K562 (cell line): Measurements from ENCODE around the gene ENG. TPM values are rescaled to one million over a fixed set of nuclear protein-coding genes. Genes with fewer than 3 reads are reported as not detected.

Source experiments
- ATAC-seq: fragments of 200-7000 bp; cut with Tn5 transposase; 3 replicates; pipeline ENCODE4 v1.9.1; 2020; ENCODE audit warnings: moderate library complexity
- BruUV-seq: library from RNA; stranded (reverse); fragments of 400-500 nt; replicated peaks from 2 replicates; lab custom pipeline; 2021; lab: Mats Ljungman, UMichigan
- CTCF ChIA-PET: fragments of 300-600 bp; formaldehyde crosslinking; extraction: SDS; loops from one replicate; lab custom pipeline; 2021; ENCODE audit warnings: low intra/inter-chr PET ratio; lab: Yijun Ruan, JAX
- POLR2A ChIA-PET: fragments of 300-600, 350-650 bp; sonication (Branson Sonifier 250); formaldehyde crosslinking; extraction: SDS; loops from one replicate; lab custom pipeline; 2021; ENCODE audit warnings: antibody characterized with exemption, inconsistent platforms; lab: Yijun Ruan, JAX
- DNase-seq, 4 experiments: peaks; one replicate each; pipeline versions ENCODE4 v3.0.0 to v3.0.0-alpha.2; 2011 to 2018; ENCODE audit warnings: low spot score in 3 of 4, mixed read lengths in 3 of 4; ENCODE audit errors: extremely low read depth in 1 of 4
- FAIRE-seq: peaks from 2 replicates; lab custom pipeline; 2011; peaks lifted over from hg19 to GRCh38; lab: Jason Lieb, UNC
- H2AFZ ChIP-seq: 2 replicates; pipeline ENCODE4 v1.6.0; 2011; ENCODE audit warnings: low read depth, low read length, control low read depth, inconsistent platforms
- H3K27ac ChIP-seq: fragments of 200-600 bp; 3 replicates; pipeline ENCODE4 v1.8.0; 2011; ENCODE audit warnings: low read depth, mild to moderate bottlenecking, control low read depth, inconsistent platforms, low read length, moderate library complexity, mixed read lengths; ENCODE audit errors: extremely low read depth
- H3K27me3 ChIP-seq, 2 experiments: fragments of 300-600 bp in 1 of 2; 2 replicates in 1 of 2; 3 replicates in 1 of 2; pipeline versions ENCODE4 v1.6.0 to v1.8.0; 2011; ENCODE audit warnings: inconsistent platforms in 2 of 2, low read length in 2 of 2, mild to moderate bottlenecking in 1 of 2, mixed read lengths in 1 of 2, moderate library complexity in 1 of 2; ENCODE audit not compliant: control insufficient read depth in 2 of 2, insufficient read depth in 2 of 2
- H3K36me3 ChIP-seq: fragments of 300-600 bp; 3 replicates; pipeline ENCODE4 v1.8.0; 2011; ENCODE audit warnings: mild to moderate bottlenecking, low read length, inconsistent platforms; ENCODE audit not compliant: control insufficient read depth, insufficient read depth
- H3K4me1 ChIP-seq, 2 experiments: fragments of 200-600 bp in 1 of 2; replicated peaks in 1 of 2; 2 replicates in 1 of 2; 3 replicates in 1 of 2; pipeline versions ENCODE4 v1.5.1 to v1.8.0; 2011; ENCODE audit warnings: inconsistent platforms in 2 of 2, low read length in 2 of 2, mild to moderate bottlenecking in 1 of 2, mixed read lengths in 1 of 2, moderate library complexity in 1 of 2; ENCODE audit not compliant: control insufficient read depth in 2 of 2, insufficient read depth in 2 of 2
- H3K4me2 ChIP-seq: 2 replicates; pipeline ENCODE4 v1.6.1; 2011; ENCODE audit warnings: low read length, control low read depth, inconsistent platforms, mixed read lengths; ENCODE audit not compliant: insufficient read depth
- H3K4me3 ChIP-seq: fragments of 200-600 bp; sonication (generic), shearing (Covaris generic); 2 replicates; pipeline ENCODE4 v1.5.1; 2016; ENCODE audit warnings: control low read depth, inconsistent platforms
- H3K79me2 ChIP-seq: fragments of 200-600 bp; 3 replicates; pipeline ENCODE4 v1.8.0; 2011; ENCODE audit warnings: low read length, inconsistent platforms; ENCODE audit not compliant: control insufficient read depth, insufficient read depth
- H3K9ac ChIP-seq, 2 experiments: 2 replicates each; pipeline versions ENCODE4 v1.6.0 to v1.6.1; 2011; ENCODE audit warnings: low read depth in 2 of 2, low read length in 2 of 2, control low read depth in 1 of 2, inconsistent platforms in 1 of 2, mild to moderate bottlenecking in 1 of 2, mixed read lengths in 1 of 2; ENCODE audit not compliant: insufficient read depth in 1 of 2
- H3K9me1 ChIP-seq: one replicate; pipeline ENCODE4 v1.6.0; 2011; ENCODE audit warnings: inconsistent platforms, mild to moderate bottlenecking, low read length, moderate library complexity; ENCODE audit not compliant: control insufficient read depth, insufficient read depth
- H3K9me3 ChIP-seq: replicated peaks from 2 replicates; pipeline ENCODE4 v1.5.1; 2011; ENCODE audit warnings: low read depth, low read length, inconsistent platforms; ENCODE audit not compliant: control insufficient read depth, insufficient read depth
- H4K20me1 ChIP-seq: replicated peaks from 2 replicates; pipeline ENCODE4 v1.6.1; 2011; ENCODE audit warnings: low read length, inconsistent platforms, mixed read lengths; ENCODE audit not compliant: control insufficient read depth, insufficient read depth
- CSDE1 ChIP-seq, 2 experiments: fragments of 450-650 bp; IDR thresholded peaks; 2 replicates each; pipeline ENCODE4 v1.6.1; 2016; ENCODE audit warnings: mild to moderate bottlenecking in 1 of 2
- ESRRA ChIP-seq: fragments of 450-650 bp; IDR thresholded peaks from 2 replicates; pipeline ENCODE4 v1.6.1; 2014; ENCODE audit warnings: low read depth, mild to moderate bottlenecking, moderate library complexity, borderline replicate concordance
- SLC30A9 ChIP-seq: fragments of 250-450 bp; sonication (Bioruptor Pico); IDR thresholded peaks from 2 replicates; pipeline ENCODE4 v1.8.0; 2022; ENCODE audit warnings: mild to moderate bottlenecking, moderate library complexity
- SPI1 ChIP-seq: IDR thresholded peaks from 2 replicates; pipeline ENCODE4 v1.6.1; 2011; ENCODE audit warnings: low read depth, low read length, control low read depth, borderline replicate concordance
- ZFP1 ChIP-seq: fragments of 450-650 bp; formaldehyde crosslinking; IDR thresholded peaks from 2 replicates; pipeline ENCODE4 v1.4.0; 2020; ENCODE audit warnings: mild to moderate bottlenecking, mixed read lengths
- ZNF764 ChIP-seq: fragments of 250-450 bp; sonication (Bioruptor Pico); IDR thresholded peaks from 2 replicates; pipeline ENCODE4 v1.4.0; 2020; ENCODE audit warnings: low read depth, mild to moderate bottlenecking, moderate library complexity
- WGBS: fragments of 100-300 bp; shearing (Covaris generic); methylation state at CpG from one replicate; pipeline ENCODE4 v1.1.6; 2016; ENCODE audit warnings: low coverage, mixed read lengths; ENCODE audit not compliant: insufficient coverage; ENCODE audit errors: missing lambda C conversion rate; 5-methylcytosine and 5-hydroxymethylcytosine counted together
- in situ Hi-C: fragments of 300-500 bp; cut with MboI; formaldehyde crosslinking; loops from 4 replicates; pipeline ENCODE4 v1.15.0; 2018; ENCODE audit warnings: inconsistent platforms, mixed read lengths
- intact Hi-C: fragments of 100-400 bp; cut with micrococcal nuclease; formaldehyde crosslinking; loops from 2 replicates; pipeline ENCODE4 v1.14.2; 2022
- polyA plus RNA-seq, 8 experiments: library from polyadenylated mRNA; depleted of rRNA in 4 of 8; stranded (reverse) in 5 of 8; unstranded in 3 of 8; fragments of >200 nt; fragmentation: Nextera tagmentation in 2 of 8; fragmentation: Illumina TruSeq in 1 of 8; extraction: Ambion mirVana in 2 of 8; extraction: Trizol in 1 of 8; gene quantifications; 2 replicates each; pipeline versions ENCODE4 v1.2.1 to v1.2.3, GENCODE V29; 2011 to 2014; ENCODE audit warnings: inconsistent platforms in 1 of 8, missing spikeins in 1 of 8
- total RNA-seq, 7 experiments: library from RNA; depleted of rRNA in 6 of 7; stranded (reverse); fragments of >200 nt in 6 of 7; fragmentation: Illumina TruSeq in 2 of 7; extraction: Trizol in 2 of 7; gene quantifications; 2 replicates each; pipeline versions ENCODE4 v1.2.1 to v1.2.3, GENCODE V29; 2011 to 2021; ENCODE audit warnings: low replicate concordance in 1 of 7
- TF ChIP-seq, protein P1 (sequence below): sonication (generic); formaldehyde crosslinking; IDR thresholded peaks from 2 replicates; pipeline ENCODE4 v1.8.1; 2023; ENCODE audit warnings: mild to moderate bottlenecking, missing genetic modification reagents
- TF ChIP-seq, protein P2 (sequence below), 3 experiments: fragments of 200-800 bp in 1 of 3; sonication (Bioruptor generic) in 1 of 3; sonication (generic) in 1 of 3; formaldehyde crosslinking in 1 of 3; IDR thresholded peaks; 2 replicates each; pipeline versions ENCODE4 v1.6.1 to v1.8.0; 2016 to 2022; ENCODE audit warnings: mild to moderate bottlenecking in 2 of 3, missing compliant biosample characterization in 2 of 3, missing genetic modification characterization in 2 of 3, missing genetic modification reagents in 1 of 3
- TF ChIP-seq, protein P3 (sequence below), 2 experiments: fragments of 450-650 bp; IDR thresholded peaks; 2 replicates each; pipeline ENCODE4 v1.6.1; 2018; ENCODE audit warnings: mild to moderate bottlenecking in 2 of 2, low read depth in 1 of 2; ENCODE audit not compliant: partially characterized antibody in 2 of 2
- TF ChIP-seq, protein P4 (sequence below): sonication (generic); formaldehyde crosslinking; IDR thresholded peaks from 2 replicates; pipeline ENCODE4 v1.9.0; 2022; ENCODE audit warnings: mild to moderate bottlenecking, missing genetic modification reagents

The ENG gene
- total and polyA plus RNA-seq, 9 of the 15 experiments (the other 6 are each of a cell fraction or from before 2014, with no cell fraction given) = 0.04 to 0.40 (median 0.14) TPM; not detected in 1

DNA sequence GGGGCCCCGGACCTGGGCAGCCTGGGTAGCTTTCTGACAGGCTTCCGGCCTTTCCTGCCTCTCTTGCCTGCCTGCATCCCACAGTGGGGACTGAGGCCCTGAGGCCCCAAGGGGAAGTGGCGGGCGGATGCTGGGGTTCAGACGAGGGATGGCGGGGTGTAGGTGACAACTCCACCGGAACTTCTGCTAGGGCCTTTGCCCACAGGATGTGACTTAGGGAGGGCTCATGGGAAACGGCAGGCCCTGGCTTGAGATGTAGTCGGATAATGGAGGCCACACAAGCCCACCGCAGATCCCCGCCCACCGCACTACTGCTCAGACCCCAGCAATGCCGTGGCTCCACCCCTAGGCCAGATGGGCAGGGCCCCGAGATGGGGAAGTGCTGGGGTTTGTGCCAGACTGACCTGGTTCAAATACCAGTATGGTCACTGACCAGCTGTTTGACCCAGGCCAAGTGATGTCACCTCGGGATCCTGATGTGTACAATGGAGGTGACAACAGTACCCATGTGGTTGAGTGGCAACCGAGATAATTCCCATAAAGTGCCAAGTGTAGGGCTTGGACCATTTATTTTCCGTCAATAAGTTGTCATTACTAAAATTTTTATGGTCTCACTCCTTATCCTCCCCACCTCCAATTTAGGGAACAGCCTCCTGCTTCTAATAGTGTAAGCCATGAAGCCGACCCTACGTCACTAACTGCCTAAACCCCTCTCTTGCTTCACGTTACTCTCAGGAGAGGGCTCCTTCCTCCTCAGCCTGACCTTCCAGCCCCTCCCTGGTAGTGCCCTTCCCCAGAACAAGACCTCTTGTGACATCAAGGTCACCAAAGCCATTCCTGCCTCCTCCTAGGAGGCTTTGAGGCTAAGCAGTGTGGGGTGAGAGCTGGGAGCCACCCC, 71.1 kb downstream of the ENG start:
- FAIRE-seq (no peak), ATAC-seq (no peak), DNase-seq (no peak)
- peak overlapping the region in 1 of 2 experiments; percentile 14; a peak in 1 of 4 replicates for H3K9ac ChIP-seq
- no peaks in the 10 kb centered on the region for H3K9me3 ChIP-seq
- peaks cover 20 to 48% of the 10 kb centered on the region in 2 experiments for H3K4me1 ChIP-seq
- ChIA-PET POLR2A (interaction anchor here (0.6 to 1.2 kb wide), 3 partner anchors 12 to 52 kb away, joined by 3 to 4 read pairs (median 4); partner anchors contain the start of gene TOR2A), CTCF (interaction anchor here (2.3 to 4.8 kb wide), 2 partner anchors 20 to 48 kb away, joined by 15 to 46 read pairs; partner anchors contain the start of gene TOR2A)
- peaks cover 16% of the 10 kb centered on the region for H3K36me3 ChIP-seq
- peaks cover 20% of the 10 kb centered on the region for H4K20me1 ChIP-seq
- H3K79me2 ChIP-seq = peaks cover 26% of the 10 kb centered on the region
- WGBS = 70% methylated on average over 20 of the region's 20 CpGs
- in situ Hi-C loops (loop anchor here (5.0 kb wide), 1 partner anchor 46 kb away; the partner anchor contains the start of gene TOR2A), intact Hi-C loops (loop anchor here (2.0 kb wide), 1 partner anchor 87 kb away; no protein-coding TSS in a partner anchor)
- H3K27ac ChIP-seq = no peak overlapping the region
- H3K4me3 ChIP-seq = no peak overlapping the region
- no peaks in the 10 kb centered on the region for H3K9me1 ChIP-seq
- H2AFZ ChIP-seq = 0 out of 2 replicates have a peak overlapping the region, but pooled peaks have one; percentile 48
- H3K27me3 ChIP-seq = no peaks in the 10 kb centered on the region
- BruUV-seq = no TSS peak
- no peak overlapping the region for H3K4me2 ChIP-seq
- TF ChIP-seq SPI1 = peak; percentile 31; the same call in 1 of the 2 replicates
- TF ChIP-seq ZFP1 (CRISPR knock-in tag) = no peak
- TF ChIP-seq, protein P1, sequence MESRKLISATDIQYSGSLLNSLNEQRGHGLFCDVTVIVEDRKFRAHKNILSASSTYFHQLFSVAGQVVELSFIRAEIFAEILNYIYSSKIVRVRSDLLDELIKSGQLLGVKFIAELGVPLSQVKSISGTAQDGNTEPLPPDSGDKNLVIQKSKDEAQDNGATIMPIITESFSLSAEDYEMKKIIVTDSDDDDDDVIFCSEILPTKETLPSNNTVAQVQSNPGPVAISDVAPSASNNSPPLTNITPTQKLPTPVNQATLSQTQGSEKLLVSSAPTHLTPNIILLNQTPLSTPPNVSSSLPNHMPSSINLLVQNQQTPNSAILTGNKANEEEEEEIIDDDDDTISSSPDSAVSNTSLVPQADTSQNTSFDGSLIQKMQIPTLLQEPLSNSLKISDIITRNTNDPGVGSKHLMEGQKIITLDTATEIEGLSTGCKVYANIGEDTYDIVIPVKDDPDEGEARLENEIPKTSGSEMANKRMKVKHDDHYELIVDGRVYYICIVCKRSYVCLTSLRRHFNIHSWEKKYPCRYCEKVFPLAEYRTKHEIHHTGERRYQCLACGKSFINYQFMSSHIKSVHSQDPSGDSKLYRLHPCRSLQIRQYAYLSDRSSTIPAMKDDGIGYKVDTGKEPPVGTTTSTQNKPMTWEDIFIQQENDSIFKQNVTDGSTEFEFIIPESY (CRISPR knock-in tag) = no peak
- TF ChIP-seq, protein P2, sequence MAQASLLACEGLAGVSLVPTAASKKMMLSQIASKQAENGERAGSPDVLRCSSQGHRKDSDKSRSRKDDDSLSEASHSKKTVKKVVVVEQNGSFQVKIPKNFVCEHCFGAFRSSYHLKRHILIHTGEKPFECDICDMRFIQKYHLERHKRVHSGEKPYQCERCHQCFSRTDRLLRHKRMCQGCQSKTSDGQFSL (CRISPR knock-in tag; IDR thresholded peaks at IDR 0.05) = no peak
- TF ChIP-seq, protein P2 (tag; IDR thresholded peaks at IDR 0.05) = no peak
- peak; percentile 19; the same call in 1 of the 2 replicates for TF ChIP-seq ESRRA
- TF ChIP-seq ZNF764 (CRISPR knock-in tag) = no peak
- TF ChIP-seq, protein P3, sequence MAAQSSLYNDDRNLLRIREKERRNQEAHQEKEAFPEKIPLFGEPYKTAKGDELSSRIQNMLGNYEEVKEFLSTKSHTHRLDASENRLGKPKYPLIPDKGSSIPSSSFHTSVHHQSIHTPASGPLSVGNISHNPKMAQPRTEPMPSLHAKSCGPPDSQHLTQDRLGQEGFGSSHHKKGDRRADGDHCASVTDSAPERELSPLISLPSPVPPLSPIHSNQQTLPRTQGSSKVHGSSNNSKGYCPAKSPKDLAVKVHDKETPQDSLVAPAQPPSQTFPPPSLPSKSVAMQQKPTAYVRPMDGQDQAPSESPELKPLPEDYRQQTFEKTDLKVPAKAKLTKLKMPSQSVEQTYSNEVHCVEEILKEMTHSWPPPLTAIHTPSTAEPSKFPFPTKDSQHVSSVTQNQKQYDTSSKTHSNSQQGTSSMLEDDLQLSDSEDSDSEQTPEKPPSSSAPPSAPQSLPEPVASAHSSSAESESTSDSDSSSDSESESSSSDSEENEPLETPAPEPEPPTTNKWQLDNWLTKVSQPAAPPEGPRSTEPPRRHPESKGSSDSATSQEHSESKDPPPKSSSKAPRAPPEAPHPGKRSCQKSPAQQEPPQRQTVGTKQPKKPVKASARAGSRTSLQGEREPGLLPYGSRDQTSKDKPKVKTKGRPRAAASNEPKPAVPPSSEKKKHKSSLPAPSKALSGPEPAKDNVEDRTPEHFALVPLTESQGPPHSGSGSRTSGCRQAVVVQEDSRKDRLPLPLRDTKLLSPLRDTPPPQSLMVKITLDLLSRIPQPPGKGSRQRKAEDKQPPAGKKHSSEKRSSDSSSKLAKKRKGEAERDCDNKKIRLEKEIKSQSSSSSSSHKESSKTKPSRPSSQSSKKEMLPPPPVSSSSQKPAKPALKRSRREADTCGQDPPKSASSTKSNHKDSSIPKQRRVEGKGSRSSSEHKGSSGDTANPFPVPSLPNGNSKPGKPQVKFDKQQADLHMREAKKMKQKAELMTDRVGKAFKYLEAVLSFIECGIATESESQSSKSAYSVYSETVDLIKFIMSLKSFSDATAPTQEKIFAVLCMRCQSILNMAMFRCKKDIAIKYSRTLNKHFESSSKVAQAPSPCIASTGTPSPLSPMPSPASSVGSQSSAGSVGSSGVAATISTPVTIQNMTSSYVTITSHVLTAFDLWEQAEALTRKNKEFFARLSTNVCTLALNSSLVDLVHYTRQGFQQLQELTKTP (IDR thresholded peaks at IDR 0.05; ENCODE audit: low read depth in 1 of 2, partially characterized antibody in 2 of 2) = no peak
- TF ChIP-seq, protein P4, sequence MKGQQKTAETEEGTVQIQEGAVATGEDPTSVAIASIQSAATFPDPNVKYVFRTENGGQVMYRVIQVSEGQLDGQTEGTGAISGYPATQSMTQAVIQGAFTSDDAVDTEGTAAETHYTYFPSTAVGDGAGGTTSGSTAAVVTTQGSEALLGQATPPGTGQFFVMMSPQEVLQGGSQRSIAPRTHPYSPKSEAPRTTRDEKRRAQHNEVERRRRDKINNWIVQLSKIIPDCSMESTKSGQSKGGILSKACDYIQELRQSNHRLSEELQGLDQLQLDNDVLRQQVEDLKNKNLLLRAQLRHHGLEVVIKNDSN (CRISPR knock-in tag) = no peak
- no peak for TF ChIP-seq CSDE1 (IDR thresholded peaks at IDR 0.05)
- TF ChIP-seq SLC30A9 (CRISPR knock-in tag) = no peak
